ENCODE results near the gene MYL12B. TPM values are rescaled to one million over a fixed set of nuclear protein-coding genes. Genes with fewer than 3 reads are reported as not detected.
A peak's percentile ranks its signal among the peaks of the same experiment; 100 is the strongest.

The MYL12B gene
- 634 and 638 TPM in 2 replicates for total RNA-seq
- polyA plus RNA-seq, result 681 and 724 TPM in 2 replicates
- 1,207 and 1,302 TPM in 2 replicates for polyA plus RNA-seq (2011; cell fraction: cytosol; rRNA removed)
- 415 and 445 TPM in 2 replicates for polyA plus RNA-seq (2011; cell fraction: nucleus; rRNA removed)
- polyA plus RNA-seq (2012), result 703 and 1,019 TPM in 2 replicates
- polyA minus RNA-seq, result 483 and 580 TPM in 2 replicates
- polyA minus RNA-seq (2011; cell fraction: cytosol; rRNA and poly(A)+ RNA removed), result 115 TPM
- 85.9 and 87.1 TPM in 2 replicates for polyA minus RNA-seq (2011; cell fraction: nucleus; rRNA and poly(A)+ RNA removed)
- percentile 97 among the genes with signal in this experiment for Bru-seq, nascent RNA
- percentile 98 among the genes with signal in this experiment for BruChase-seq, experiment 1, labeled RNA remaining after a 6-hour chase
- percentile 96 among the genes with signal in this experiment for BruChase-seq, experiment 2, labeled RNA remaining after a 2-hour chase
- long read RNA-seq, transcript MYL12B-202 (4 exons, 1,025 nt), result minor isoform, 23 of 2,852 reads
- long read RNA-seq, transcript MYL12B-203 (4 exons, 1,249 nt), result minor isoform, 8 of 2,852 reads
- long read RNA-seq, transcript MYL12B-201 (4 exons, 1,210 nt), result major isoform, 1,993 of 2,852 reads
- long read RNA-seq, partial matches to known transcripts, result 820 of 2,852 reads
- long read RNA-seq, other reads (novel, unspliced or antisense), result 5 of 2,852 reads

GRCh38 chr18:3261373-3262233 is at the start of gene MYL12B:
Gene MYL12B, plus strand, starts transcription at chr18:3262133. Its CDS starts 10,766 bp downstream, at chr18:3272899.
- Histone ChIP-seq H3K27ac (ENCODE audit: insufficient read depth, low read depth, low read length) (peak within 1 kb of the TSS; percentile 94), H3K36me3 (ENCODE audit: control insufficient read depth in 2 of 2, extremely low read depth in 1 of 2, insufficient read depth in 2 of 2, low read length in 2 of 2) (peaks cover 16 to 17% of the 10 kb centered on the region in 2 experiments), H2AFZ (ENCODE audit: low read depth, low read length) (peak within 1 kb of the TSS; percentile 42), H3K4me2 (ENCODE audit: insufficient read depth, low read length) (peak within 1 kb of the TSS; percentile 97), H3K4me1 (ENCODE audit: control insufficient read depth, extremely low read depth, insufficient read depth, low read length) (peaks cover 36% of the 10 kb centered on the region), H4K20me1 (replicated peaks; ENCODE audit: control insufficient read depth, extremely low read depth, insufficient read depth, low read length) (peaks cover 24% of the 10 kb centered on the region), H3K27me3 (ENCODE audit: control insufficient read depth in 2 of 2, insufficient read depth in 2 of 2, low read length in 2 of 2) (no peaks in the 10 kb centered on the region), H3K9me1 (replicated peaks; ENCODE audit: control insufficient read depth, extremely low read depth, insufficient read depth, low read length) (peaks cover 3% of the 10 kb centered on the region), H3K79me2 (ENCODE audit: control insufficient read depth, insufficient read depth, low read length) (peaks cover 50% of the 10 kb centered on the region), H3K9ac (replicated peaks; ENCODE audit: extremely low read depth, insufficient read depth, low read length) (peak within 1 kb of the TSS; percentile 100), H3K4me3 (replicated peaks in 1 of 3; ENCODE audit: insufficient read depth in 1 of 3, low read depth in 1 of 3, low read length in 3 of 3) (peak within 1 kb of the TSS; percentile 93 to 100 (median 97)), H3K9me3 (replicated peaks; ENCODE audit: control insufficient read depth, insufficient read depth, low read length) (no peaks in the 10 kb centered on the region)
- BruUV-seq (replicated peaks), result TSS peak; percentile 80
- TF ChIP-seq JUN (IDR thresholded peaks at IDR 0.05; ENCODE audit: borderline replicate concordance, insufficient read depth, insufficient read length, low read depth) (no peak), POLR2AphosphoS5 (IDR thresholded peaks at IDR 0.05; ENCODE audit: insufficient read depth, low read depth, low read length) (peak; percentile 95), EZH2 (IDR thresholded peaks at IDR 0.05; ENCODE audit: borderline replicate concordance, low read depth, low read length, severe bottlenecking) (no peak), GATA2 (IDR thresholded peaks at IDR 0.05; ENCODE audit: insufficient read depth, insufficient read length, low read depth, low read length) (peak; percentile 7), POLR2A (IDR thresholded peaks at IDR 0.05; ENCODE audit: low read depth, low read length) (peak; percentile 75)
- FAIRE-seq (peak; percentile 60), DNase-seq (ENCODE audit: low read depth, low spot score) (peak; percentile 80)
- dilution Hi-C loops (cut with MboI; ENCODE audit: extremely low pct_ligation_motif_present, low sequenced_read_pairs), result loop anchor here (25.0 kb wide), 1 partner anchor 201 kb away; the partner anchor contains the start of gene TGIF1
- POLR2A ChIA-PET, result interaction anchor here (0.6 to 1.4 kb wide), 4 partner anchors 9 to 332 kb away, joined by 3 to 6 read pairs (median 4); no protein-coding TSS in a partner anchor
- CTCF ChIA-PET, result interaction anchor here (0.8 to 2.2 kb wide), 3 partner anchors 11 to 737 kb away, joined by 3 to 10 read pairs (median 3); no protein-coding TSS in a partner anchor
- intact Hi-C loops (cut with micrococcal nuclease), result loop anchor here (1.0 to 5.0 kb wide), 6 partner anchors 11 to 531 kb away; partner anchors contain the start of genes LPIN2, MYL12A and TGIF1

All from endothelial cell of umbilical vein (primary cell).